GM23338 (cell line): ENCODE results near the gene NXN. TPM values are rescaled to one million over a fixed set of nuclear protein-coding genes. Genes with fewer than 3 reads are reported as not detected.
A peak's percentile ranks its signal among the peaks of the same experiment; 100 is the strongest.

Source experiments
- ATAC-seq: fragments of 200-7000 bp; cut with Tn5 transposase; 3 replicates; pipeline ENCODE4 v1.9.1; 2020
- DNase-seq: peaks from one replicate; pipeline ENCODE4 v3.0.0-alpha.2; 2015; ENCODE audit warnings: low spot score
- H2AFZ ChIP-seq: fragments of 200-600 bp; sonication (generic); 2 replicates; pipeline ENCODE4 v1.8.0; 2016; ENCODE audit warnings: antibody characterized with exemption, mild to moderate bottlenecking, moderate library complexity
- H3F3A ChIP-seq: fragments of 200-600 bp; sonication (generic); replicated peaks from 2 replicates; pipeline ENCODE4 v1.8.0; 2017; ENCODE audit warnings: antibody characterized with exemption, mixed run types, low read depth
- H3K27ac ChIP-seq: fragments of 200-600 bp; sonication (generic); 2 replicates; pipeline ENCODE4 v1.6.1; 2016; ENCODE audit warnings: low read depth
- H3K27me3 ChIP-seq: fragments of 200-600 bp; sonication (generic); 2 replicates; pipeline ENCODE4 v1.8.0; 2016; ENCODE audit warnings: mild to moderate bottlenecking, mixed run types, moderate library complexity; ENCODE audit not compliant: insufficient read depth
- H3K36me3 ChIP-seq: fragments of 200-600 bp; sonication (generic); 2 replicates; pipeline ENCODE4 v1.8.0; 2016; ENCODE audit warnings: mild to moderate bottlenecking; ENCODE audit not compliant: insufficient read depth
- H3K4me1 ChIP-seq: fragments of 200-600 bp; sonication (generic); 2 replicates; pipeline ENCODE4 v1.8.0; 2016; ENCODE audit warnings: mild to moderate bottlenecking, moderate library complexity; ENCODE audit not compliant: insufficient read depth
- H3K4me2 ChIP-seq: fragments of 200-600 bp; sonication (generic); 2 replicates; pipeline ENCODE4 v1.7.1; 2017; ENCODE audit warnings: mixed run types
- H3K4me3 ChIP-seq: fragments of 200-600 bp; sonication (generic); 2 replicates; pipeline ENCODE4 v1.6.1; 2016; ENCODE audit warnings: mixed run types
- H3K79me2 ChIP-seq: fragments of 200-600 bp; sonication (generic); replicated peaks from 2 replicates; pipeline ENCODE4 v1.8.0; 2017; ENCODE audit warnings: mild to moderate bottlenecking; ENCODE audit not compliant: insufficient read depth
- H3K9me2 ChIP-seq: fragments of 200-600 bp; sonication (generic); 2 replicates; pipeline ENCODE4 v1.8.0; 2017; ENCODE audit not compliant: insufficient read depth
- H4K20me1 ChIP-seq: fragments of 200-600 bp; sonication (generic); replicated peaks from 2 replicates; pipeline ENCODE4 v1.8.0; 2017; ENCODE audit warnings: mild to moderate bottlenecking; ENCODE audit not compliant: insufficient read depth
- H3K27ac Mint-ChIP-seq: 2 replicates; pipeline ENCODE4 v1.8.0; 2020; ENCODE audit warnings: inconsistent platforms, mild to moderate bottlenecking, moderate library complexity, mixed read lengths
- H3K27me3 Mint-ChIP-seq: 3 replicates; pipeline ENCODE4 v1.8.0; 2022; ENCODE audit warnings: low read depth, mild to moderate bottlenecking, moderate library complexity, mixed read lengths, inconsistent platforms; ENCODE audit not compliant: insufficient read depth, poor library complexity
- H3K36me3 Mint-ChIP-seq: 3 replicates; pipeline ENCODE4 v1.8.0; 2021; ENCODE audit warnings: low read depth, mild to moderate bottlenecking, inconsistent platforms, moderate library complexity, mixed read lengths
- H3K4me1 Mint-ChIP-seq: 3 replicates; pipeline ENCODE4 v1.8.0; 2020; ENCODE audit warnings: mild to moderate bottlenecking, inconsistent platforms, mixed read lengths
- H3K4me3 Mint-ChIP-seq: 3 replicates; pipeline ENCODE4 v1.8.0; 2021; ENCODE audit warnings: moderate library complexity, mild to moderate bottlenecking, inconsistent platforms, mixed read lengths
- H3K9me3 Mint-ChIP-seq: 3 replicates; pipeline ENCODE4 v1.8.0; 2020; ENCODE audit warnings: moderate library complexity, mild to moderate bottlenecking, inconsistent platforms, mixed read lengths
- EZH2phosphoT487 ChIP-seq: fragments of 200-600 bp; sonication (generic); IDR thresholded peaks from one replicate; pipeline ENCODE4 v1.8.1; 2018; ENCODE audit warnings: antibody characterized with exemption; ENCODE audit not compliant: unreplicated experiment
- NANOG ChIP-seq: IDR thresholded peaks from 2 replicates; pipeline ENCODE4 v1.6.1; 2016; ENCODE audit warnings: antibody characterized with exemption, borderline replicate concordance
- REST ChIP-seq: IDR thresholded peaks from one replicate; pipeline ENCODE4 v1.6.1; 2018; ENCODE audit warnings: antibody characterized with exemption; ENCODE audit not compliant: unreplicated experiment
- STAT1 ChIP-seq: IDR thresholded peaks from one replicate; pipeline ENCODE4 v1.6.1; 2016; ENCODE audit warnings: antibody characterized with exemption; ENCODE audit not compliant: unreplicated experiment
- ZNF114 ChIP-seq: fragments of 250-450 bp; sonication (Bioruptor Pico); IDR thresholded peaks from 2 replicates; pipeline ENCODE4 v1.5.0; 2020; ENCODE audit warnings: mild to moderate bottlenecking, moderate library complexity
- ZNF462 ChIP-seq: fragments of 250-450 bp; sonication (Bioruptor Pico); IDR thresholded peaks from 2 replicates; pipeline ENCODE4 v1.5.0; 2020; ENCODE audit warnings: mild to moderate bottlenecking, moderate library complexity
- polyA plus RNA-seq: library from polyadenylated mRNA; unstranded; fragments of >200 nt; fragmentation: Nextera tagmentation; extraction: Ambion mirVana; gene quantifications from 2 replicates; pipeline ENCODE4 v1.2.1, GENCODE V29; 2016
- total RNA-seq: library from RNA; depleted of rRNA; stranded (reverse); fragments of >200 nt; shearing (Covaris generic); gene quantifications from 2 replicates; pipeline ENCODE4 v1.2.3, GENCODE V29; 2014

The NXN gene
- total and polyA plus RNA-seq, 2 experiments from 2014 or later: 31.8 to 105 TPM

DNA sequence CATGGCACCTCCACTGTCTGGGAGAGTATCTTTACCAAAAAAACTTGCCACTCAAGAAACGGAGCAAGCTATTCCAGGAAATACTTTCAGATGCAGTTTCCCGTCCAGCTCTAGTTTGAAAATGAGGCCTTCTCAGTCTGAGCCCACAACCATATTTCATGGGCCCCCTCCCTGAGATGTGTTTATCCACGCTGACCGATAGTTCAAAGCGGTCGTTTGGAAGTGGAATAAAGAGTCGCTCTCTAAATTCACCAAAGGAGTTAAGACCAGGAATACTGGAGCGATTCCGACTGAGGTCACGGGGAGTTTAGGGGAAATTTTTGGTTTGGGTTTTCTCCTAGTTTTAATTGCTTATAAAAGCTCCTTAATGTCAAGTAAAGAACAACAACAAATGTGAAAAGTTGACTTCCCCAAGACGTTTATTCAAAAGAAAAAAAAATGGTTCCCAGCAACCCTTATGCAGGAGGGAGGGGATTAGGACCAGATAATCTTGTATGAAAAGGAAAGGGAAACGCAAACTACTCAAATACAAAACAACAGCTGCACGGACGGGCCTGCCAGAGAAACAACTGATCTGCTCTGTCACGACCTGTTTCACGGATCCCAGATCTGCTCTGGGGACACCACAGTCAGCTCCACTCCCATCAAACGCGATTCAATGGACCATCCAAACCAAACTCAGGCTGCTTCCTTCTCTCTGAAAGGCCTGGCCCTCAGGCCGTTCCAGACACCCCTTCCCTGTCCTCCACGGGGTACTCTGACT, 120.3 kb downstream of the NXN start:
- 0 out of 2 replicates have a peak overlapping the region, but pooled peaks have one; percentile 14 for H3K4me2 ChIP-seq
- no peak overlapping the region for H2AFZ ChIP-seq
- H4K20me1 ChIP-seq: peaks cover 28% of the 10 kb centered on the region
- TF ChIP-seq REST (no peak), EZH2phosphoT487 (no peak)
- no peak overlapping the region for H3K4me3 ChIP-seq
- peak overlapping the region; percentile 42 for H3K27ac ChIP-seq
- H3K4me1 Mint-ChIP-seq: peaks cover 7% of the 10 kb centered on the region
- H3K27ac Mint-ChIP-seq: peak overlapping the region; percentile 73; the same call in 1 of the 2 replicates
- peaks cover 79% of the 10 kb centered on the region for H3K79me2 ChIP-seq
- ATAC-seq (peak; percentile 27; the same call in 2 of the 3 replicates), DNase-seq (no peak)
- peaks cover 5% of the 10 kb centered on the region; the same call in 1 of the 3 replicates for H3K36me3 Mint-ChIP-seq
- peaks cover 11% of the 10 kb centered on the region for H3K27me3 Mint-ChIP-seq
- H3K36me3 ChIP-seq: no peaks in the 10 kb centered on the region
- H3F3A ChIP-seq: no peaks in the 10 kb centered on the region
- H3K9me3 Mint-ChIP-seq: no peaks in the 10 kb centered on the region
- no peaks in the 10 kb centered on the region for H3K27me3 ChIP-seq
- H3K4me1 ChIP-seq: no peaks in the 10 kb centered on the region; the same call in 1 of the 2 replicates
- no peaks in the 10 kb centered on the region for H3K9me2 ChIP-seq
- H3K4me3 Mint-ChIP-seq: no peak overlapping the region

GRCh38 chr17:856149-856548, 123.4 kb downstream of the NXN start:
- DNase-seq (no peak), ATAC-seq (no peak)
- H3K36me3 ChIP-seq: no peaks in the 10 kb centered on the region
- peaks cover 6% of the 10 kb centered on the region; the same call in 1 of the 2 replicates for H3K4me1 ChIP-seq
- Mint-ChIP-seq H3K9me3 (no peaks in the 10 kb centered on the region), H3K27me3 (peaks cover 13% of the 10 kb centered on the region), H3K4me1 (peaks cover 22% of the 10 kb centered on the region), H3K27ac (no peak overlapping the region), H3K4me3 (no peak overlapping the region), H3K36me3 (no peaks in the 10 kb centered on the region)
- H3F3A ChIP-seq: no peaks in the 10 kb centered on the region
- H3K4me2 ChIP-seq: no peak overlapping the region
- no peaks in the 10 kb centered on the region for H3K27me3 ChIP-seq
- no peak overlapping the region for H2AFZ ChIP-seq
- H4K20me1 ChIP-seq: peaks cover 36% of the 10 kb centered on the region
- peaks cover 69% of the 10 kb centered on the region for H3K79me2 ChIP-seq
- no peak overlapping the region for H3K4me3 ChIP-seq
- no peaks in the 10 kb centered on the region for H3K9me2 ChIP-seq
- H3K27ac ChIP-seq: 0 out of 2 replicates have a peak overlapping the region, but pooled peaks have one; percentile 26
- TF ChIP-seq STAT1: no peak
- TF ChIP-seq REST: no peak
- TF ChIP-seq NANOG: no peak
- no peak for TF ChIP-seq ZNF114 (CRISPR knock-in tag)
- no peak for TF ChIP-seq ZNF462 (CRISPR knock-in tag)
- TF ChIP-seq EZH2phosphoT487: no peak
